ENCODE measurements around the gene GRIN3A.

GRIN3A gene

GRCh38 chr9:101634741-101635409, 103.6 kb downstream of the GRIN3A start:
- H3K36me3 ChIP-seq (ENCODE audit: control insufficient read depth, insufficient read depth, low read length) = no peaks in the 10 kb centered on the region
- H3K27ac ChIP-seq (ENCODE audit: low read length) = no peak overlapping the region
- no peak overlapping the region for H3K4me3 ChIP-seq (ENCODE audit: low read length)
- DNase-seq (ENCODE audit: low read depth, low spot score) = no peak
- H3K4me1 ChIP-seq (ENCODE audit: control insufficient read depth, insufficient read depth, low read length) = no peaks in the 10 kb centered on the region
- no peaks in the 10 kb centered on the region for H3K27me3 ChIP-seq (ENCODE audit: control insufficient read depth, insufficient read depth, low read length)
- no CpG with 5 or more reads among the region's 4 CpGs for WGBS (ENCODE audit: insufficient coverage, insufficient read length)
- H3K9me3 ChIP-seq (ENCODE audit: control insufficient read depth, insufficient read depth, low read length) = no peaks in the 10 kb centered on the region

- Histone ChIP-seq H3K4me3 (ENCODE audit: low read length) (no peak overlapping the region), H3K36me3 (ENCODE audit: control insufficient read depth, insufficient read depth, low read length) (no peaks in the 10 kb centered on the region), H3K4me1 (ENCODE audit: control insufficient read depth, insufficient read depth, low read length) (no peaks in the 10 kb centered on the region), H3K27ac (ENCODE audit: low read length) (no peak overlapping the region), H3K9me3 (ENCODE audit: control insufficient read depth, insufficient read depth, low read length) (no peaks in the 10 kb centered on the region), H3K27me3 (ENCODE audit: control insufficient read depth, insufficient read depth, low read length) (no peaks in the 10 kb centered on the region)
- WGBS (ENCODE audit: insufficient coverage, insufficient read length) = no CpG with 5 or more reads among the region's 1 CpG
- no peak for DNase-seq (ENCODE audit: low read depth, low spot score)
Observed at GRCh38 chr9:101632611-101633010, 105.8 kb downstream of the GRIN3A start.

- Histone ChIP-seq H3K9me3 (ENCODE audit: control insufficient read depth, insufficient read depth, low read length) (no peaks in the 10 kb centered on the region), H3K27ac (ENCODE audit: low read length) (no peak overlapping the region), H3K4me3 (ENCODE audit: low read length) (no peak overlapping the region), H3K4me1 (ENCODE audit: control insufficient read depth, insufficient read depth, low read length) (no peaks in the 10 kb centered on the region), H3K36me3 (ENCODE audit: control insufficient read depth, insufficient read depth, low read length) (no peaks in the 10 kb centered on the region), H3K27me3 (ENCODE audit: control insufficient read depth, insufficient read depth, low read length) (no peaks in the 10 kb centered on the region)
- WGBS (ENCODE audit: insufficient coverage, insufficient read length) = no CpG with 5 or more reads among the region's 2 CpGs
- no peak for DNase-seq (ENCODE audit: low read depth, low spot score)
Observed at GRCh38 chr9:101631892-101632291, 106.6 kb downstream of the GRIN3A start.

GRCh38 chr9:101629636-101630035, 108.8 kb downstream of the GRIN3A start:
- Histone ChIP-seq H3K4me1 (ENCODE audit: control insufficient read depth, insufficient read depth, low read length) (no peaks in the 10 kb centered on the region), H3K27me3 (ENCODE audit: control insufficient read depth, insufficient read depth, low read length) (no peaks in the 10 kb centered on the region), H3K9me3 (ENCODE audit: control insufficient read depth, insufficient read depth, low read length) (no peaks in the 10 kb centered on the region), H3K27ac (ENCODE audit: low read length) (no peak overlapping the region), H3K36me3 (ENCODE audit: control insufficient read depth, insufficient read depth, low read length) (no peaks in the 10 kb centered on the region), H3K4me3 (ENCODE audit: low read length) (no peak overlapping the region)
- WGBS (ENCODE audit: insufficient coverage, insufficient read length) = 100% methylated on average over 2 of the region's 5 CpGs
- no peak for DNase-seq (ENCODE audit: low read depth, low spot score)

GRCh38 chr9:101628173-101628572, 110.3 kb downstream of the GRIN3A start:
- no peak for DNase-seq (ENCODE audit: low read depth, low spot score)
- Histone ChIP-seq H3K9me3 (ENCODE audit: control insufficient read depth, insufficient read depth, low read length) (no peaks in the 10 kb centered on the region), H3K27ac (ENCODE audit: low read length) (no peak overlapping the region), H3K27me3 (ENCODE audit: control insufficient read depth, insufficient read depth, low read length) (no peaks in the 10 kb centered on the region), H3K36me3 (ENCODE audit: control insufficient read depth, insufficient read depth, low read length) (no peaks in the 10 kb centered on the region), H3K4me3 (ENCODE audit: low read length) (no peak overlapping the region), H3K4me1 (ENCODE audit: control insufficient read depth, insufficient read depth, low read length) (no peaks in the 10 kb centered on the region)
- no CpG with 5 or more reads among the region's 4 CpGs for WGBS (ENCODE audit: insufficient coverage, insufficient read length)

- Histone ChIP-seq H3K36me3 (ENCODE audit: control insufficient read depth, insufficient read depth, low read length) (no peaks in the 10 kb centered on the region), H3K9me3 (ENCODE audit: control insufficient read depth, insufficient read depth, low read length) (no peaks in the 10 kb centered on the region), H3K27ac (ENCODE audit: low read length) (no peak overlapping the region), H3K4me1 (ENCODE audit: control insufficient read depth, insufficient read depth, low read length) (no peaks in the 10 kb centered on the region), H3K4me3 (ENCODE audit: low read length) (no peak overlapping the region), H3K27me3 (ENCODE audit: control insufficient read depth, insufficient read depth, low read length) (no peaks in the 10 kb centered on the region)
- no peak for DNase-seq (ENCODE audit: low read depth, low spot score)
- WGBS (ENCODE audit: insufficient coverage, insufficient read length) = no CpG with 5 or more reads among the region's 1 CpG
Observed at GRCh38 chr9:101626295-101626694, 112.2 kb downstream of the GRIN3A start.

- H3K36me3 ChIP-seq (ENCODE audit: control insufficient read depth, insufficient read depth, low read length) = no peaks in the 10 kb centered on the region
- WGBS (ENCODE audit: insufficient coverage, insufficient read length) = no CpG with 5 or more reads among the region's 2 CpGs
- no peak overlapping the region for H3K4me3 ChIP-seq (ENCODE audit: low read length)
- H3K27ac ChIP-seq (ENCODE audit: low read length) = no peak overlapping the region
- no peak for DNase-seq (ENCODE audit: low read depth, low spot score)
- H3K27me3 ChIP-seq (ENCODE audit: control insufficient read depth, insufficient read depth, low read length) = no peaks in the 10 kb centered on the region
- no peaks in the 10 kb centered on the region for H3K9me3 ChIP-seq (ENCODE audit: control insufficient read depth, insufficient read depth, low read length)
- no peaks in the 10 kb centered on the region for H3K4me1 ChIP-seq (ENCODE audit: control insufficient read depth, insufficient read depth, low read length)
Observed at GRCh38 chr9:101625876-101626275, 112.6 kb downstream of the GRIN3A start.

- no peak overlapping the region for H3K27ac ChIP-seq (ENCODE audit: low read length)
- H3K4me1 ChIP-seq (ENCODE audit: control insufficient read depth, insufficient read depth, low read length) = no peaks in the 10 kb centered on the region
- no CpG with 5 or more reads among the region's 1 CpG for WGBS (ENCODE audit: insufficient coverage, insufficient read length)
Observed at GRCh38 chr9:101620452-101620851, 118.0 kb downstream of the GRIN3A start.

GRCh38 chr9:101618698-101619097, 119.7 kb downstream of the GRIN3A start:
- no peak for DNase-seq (ENCODE audit: low read depth, low spot score)
- Histone ChIP-seq H3K9me3 (ENCODE audit: control insufficient read depth, insufficient read depth, low read length) (no peaks in the 10 kb centered on the region), H3K36me3 (ENCODE audit: control insufficient read depth, insufficient read depth, low read length) (no peaks in the 10 kb centered on the region), H3K27ac (ENCODE audit: low read length) (no peak overlapping the region), H3K4me3 (ENCODE audit: low read length) (no peak overlapping the region), H3K27me3 (ENCODE audit: control insufficient read depth, insufficient read depth, low read length) (no peaks in the 10 kb centered on the region), H3K4me1 (ENCODE audit: control insufficient read depth, insufficient read depth, low read length) (no peaks in the 10 kb centered on the region)

More at GRCh38 chr9:101620452-101620851, 118.0 kb downstream of the GRIN3A start:
- Histone ChIP-seq H3K4me3 (ENCODE audit: low read length) (no peak overlapping the region), H3K27me3 (ENCODE audit: control insufficient read depth, insufficient read depth, low read length) (no peaks in the 10 kb centered on the region), H3K36me3 (ENCODE audit: control insufficient read depth, insufficient read depth, low read length) (no peaks in the 10 kb centered on the region), H3K9me3 (ENCODE audit: control insufficient read depth, insufficient read depth, low read length) (no peaks in the 10 kb centered on the region)
- no peak for DNase-seq (ENCODE audit: low read depth, low spot score)

GRCh38 chr9:101605547-101605946, 132.9 kb downstream of the GRIN3A start:
- WGBS (ENCODE audit: insufficient coverage, insufficient read length) = no CpG with 5 or more reads among the region's 3 CpGs
- no peak overlapping the region for H3K27ac ChIP-seq (ENCODE audit: low read length)
- DNase-seq (ENCODE audit: low read depth, low spot score) = no peak

GRCh38 chr9:101604296-101604695, 134.2 kb downstream of the GRIN3A start:
- Histone ChIP-seq H3K9me3 (ENCODE audit: control insufficient read depth, insufficient read depth, low read length) (no peaks in the 10 kb centered on the region), H3K4me1 (ENCODE audit: control insufficient read depth, insufficient read depth, low read length) (no peaks in the 10 kb centered on the region), H3K36me3 (ENCODE audit: control insufficient read depth, insufficient read depth, low read length) (no peaks in the 10 kb centered on the region), H3K4me3 (ENCODE audit: low read length) (no peak overlapping the region), H3K27me3 (ENCODE audit: control insufficient read depth, insufficient read depth, low read length) (no peaks in the 10 kb centered on the region), H3K27ac (ENCODE audit: low read length) (no peak overlapping the region)
- DNase-seq (ENCODE audit: low read depth, low spot score) = no peak
- no CpG with 5 or more reads among the region's 2 CpGs for WGBS (ENCODE audit: insufficient coverage, insufficient read length)

More at GRCh38 chr9:101605547-101605946, 132.9 kb downstream of the GRIN3A start:
- no peak overlapping the region for H3K4me3 ChIP-seq (ENCODE audit: low read length)
- no peaks in the 10 kb centered on the region for H3K36me3 ChIP-seq (ENCODE audit: control insufficient read depth, insufficient read depth, low read length)
- H3K4me1 ChIP-seq (ENCODE audit: control insufficient read depth, insufficient read depth, low read length) = no peaks in the 10 kb centered on the region
- H3K9me3 ChIP-seq (ENCODE audit: control insufficient read depth, insufficient read depth, low read length) = no peaks in the 10 kb centered on the region
- H3K27me3 ChIP-seq (ENCODE audit: control insufficient read depth, insufficient read depth, low read length) = no peaks in the 10 kb centered on the region
